Activated CD4-positive, alpha-beta T cell treated with anti-CD3 and anti-CD28 coated beads, Interleukin-2, amount 50 U/mL, for 48 hours (primary cell): ENCODE data around the gene B4GALNT4.
A peak's percentile ranks its signal among the peaks of the same experiment; 100 is the strongest.
"Not testable (repeated sequence)": the region's sequence is repeated elsewhere in the genome, so short reads cannot be mapped to it uniquely, and the experiment has no call there.

Experiments used
- DNase-seq, 2 experiments: peaks; one replicate each; pipeline ENCODE4 v3.0.0-alpha.2; 2020

B4GALNT4 gene

GRCh38 chr11:409008-409599 lies 39.8 kb downstream of the B4GALNT4 start:
- no peak for DNase-seq

- no peak for DNase-seq
Observed at GRCh38 chr11:409600-410483, 40.5 kb downstream of the B4GALNT4 start.

GRCh38 chr11:410711-411110 lies 41.4 kb downstream of the B4GALNT4 start:
- DNase-seq = not testable (repeated sequence)

GRCh38 chr11:411520-411919 lies 42.2 kb downstream of the B4GALNT4 start:
- not testable (repeated sequence) for DNase-seq

GRCh38 chr11:412641-413119 lies 43.4 kb downstream of the B4GALNT4 start:
- no peak for DNase-seq

- DNase-seq = no peak
Observed at GRCh38 chr11:413120-414081, 44.1 kb downstream of the B4GALNT4 start.

GRCh38 chr11:414318-414857 lies 45.1 kb downstream of the B4GALNT4 start:
- DNase-seq = peak in 1 of 2 experiments; percentile 40

- no peak for DNase-seq
Observed at GRCh38 chr11:415640-416041, 46.3 kb downstream of the B4GALNT4 start.

- no peak for DNase-seq
Observed at GRCh38 chr11:416051-416756, 46.9 kb downstream of the B4GALNT4 start.

- peak; percentile 52 to 62 for DNase-seq
Observed at GRCh38 chr11:416757-417621, 47.7 kb downstream of the B4GALNT4 start.

GRCh38 chr11:417652-418342 lies 48.5 kb downstream of the B4GALNT4 start:
- DNase-seq = no peak

- no peak for DNase-seq
Observed at GRCh38 chr11:418343-419247, 49.3 kb downstream of the B4GALNT4 start.

GRCh38 chr11:419248-420005 lies 50.1 kb downstream of the B4GALNT4 start:
- DNase-seq = no peak

GRCh38 chr11:420054-420910 lies 51.0 kb downstream of the B4GALNT4 start:
- DNase-seq = no peak

GRCh38 chr11:420911-421321 lies 51.6 kb downstream of the B4GALNT4 start:
- no peak for DNase-seq

- DNase-seq = no peak
Observed at GRCh38 chr11:422249-422656, 53.0 kb downstream of the B4GALNT4 start.

GRCh38 chr11:424232-424631 lies 54.9 kb downstream of the B4GALNT4 start:
- DNase-seq = no peak
